Activated CD8-positive, alpha-beta memory T cell treated with anti-CD3 and anti-CD28 coated beads, Interleukin-2, amount 50 U/mL, for 1 hour (primary cell): ENCODE data around the gene CSNK1G1.

Experiments
- DNase-seq: peaks from one replicate; pipeline ENCODE4 v3.0.0-alpha.2; 2020; ENCODE audit errors: extremely low read depth

CSNK1G1 gene

DNA sequence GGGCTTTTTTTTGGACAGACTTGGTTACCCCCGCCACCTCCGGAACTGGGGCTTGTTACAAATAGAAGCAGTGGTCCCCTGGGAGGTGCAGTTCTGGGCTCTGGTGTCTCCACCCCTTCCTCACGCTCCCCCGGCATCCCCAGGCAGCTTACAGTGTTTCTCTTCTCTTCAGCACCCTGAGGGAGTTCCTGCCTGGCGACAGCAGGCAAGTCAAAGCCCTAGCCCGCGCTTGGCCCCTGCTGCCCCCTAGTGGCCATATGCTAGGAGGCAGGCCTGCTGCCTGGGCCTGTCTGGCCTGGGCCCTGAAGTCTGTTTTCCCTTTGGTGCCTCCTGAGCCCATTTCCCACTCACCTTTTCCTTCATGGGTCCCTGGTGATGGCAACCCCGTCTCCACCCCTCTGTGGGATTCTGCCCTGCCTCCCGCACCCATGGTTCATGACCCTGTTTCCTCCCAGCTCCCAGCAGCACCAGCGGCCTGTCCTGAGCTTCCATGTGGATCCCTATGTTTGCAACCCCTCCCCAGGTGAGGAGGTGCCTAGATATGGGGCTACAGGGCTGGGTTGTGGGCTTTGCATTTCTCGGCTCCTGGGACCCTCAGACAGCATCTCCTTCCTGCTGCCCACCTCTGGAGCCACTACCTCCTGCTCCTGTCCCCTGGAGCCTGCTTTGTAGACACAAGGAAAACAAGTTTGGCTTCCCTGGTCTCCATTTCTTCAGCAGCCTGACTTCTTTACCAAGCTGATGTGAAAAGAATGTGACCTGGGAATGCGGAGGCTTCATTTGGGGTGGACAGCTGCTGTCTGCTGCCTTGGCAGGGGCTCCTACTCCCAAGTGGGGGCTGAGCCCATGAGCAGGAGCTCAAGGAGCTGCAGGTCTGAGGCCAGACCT lies 202.2 kb downstream of the CSNK1G1 start:
- DNase-seq = peak; percentile 66

DNA sequence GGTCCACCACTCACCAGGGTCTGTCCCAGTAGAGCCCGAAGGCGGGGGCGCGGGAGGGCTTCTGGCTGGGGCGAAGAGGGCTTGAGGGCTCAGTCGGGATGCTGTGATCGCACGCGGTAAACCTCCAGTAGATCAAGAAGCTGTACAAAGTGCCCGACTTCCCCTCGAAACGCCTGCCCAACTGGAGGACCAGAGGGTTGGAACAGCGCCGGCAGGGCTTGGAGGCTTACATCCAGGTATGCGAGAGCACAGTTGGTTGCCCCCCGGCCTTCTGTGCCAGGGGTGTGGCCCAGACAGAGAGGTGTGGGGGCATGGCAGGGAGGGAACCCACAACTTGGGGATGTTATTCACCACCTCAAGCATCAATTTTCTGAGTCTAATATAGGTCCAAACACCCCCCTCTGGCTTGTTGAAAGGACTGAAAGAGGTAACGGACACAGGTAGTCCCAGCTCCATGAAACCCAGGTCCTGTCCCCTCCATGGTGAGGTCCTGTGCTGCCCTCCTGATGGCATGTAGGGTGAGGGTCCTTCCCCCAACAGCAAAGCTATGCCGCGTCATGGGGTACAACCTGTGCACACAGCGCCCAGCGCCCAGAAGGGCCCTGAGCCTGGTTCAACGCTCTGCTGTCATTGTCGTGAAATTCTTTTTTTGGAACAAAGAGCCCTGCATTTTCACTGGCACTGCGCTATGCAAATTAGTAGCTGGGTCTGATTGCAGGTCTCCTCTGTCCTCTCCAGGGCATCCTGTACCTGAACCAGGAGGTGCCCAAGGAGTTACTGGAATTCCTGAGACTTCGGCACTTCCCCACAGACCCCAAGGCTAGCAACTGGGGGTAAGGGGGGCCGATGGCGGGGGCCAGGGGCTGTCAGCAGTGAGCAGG lies 203.2 kb downstream of the CSNK1G1 start:
- DNase-seq = no peak

DNA sequence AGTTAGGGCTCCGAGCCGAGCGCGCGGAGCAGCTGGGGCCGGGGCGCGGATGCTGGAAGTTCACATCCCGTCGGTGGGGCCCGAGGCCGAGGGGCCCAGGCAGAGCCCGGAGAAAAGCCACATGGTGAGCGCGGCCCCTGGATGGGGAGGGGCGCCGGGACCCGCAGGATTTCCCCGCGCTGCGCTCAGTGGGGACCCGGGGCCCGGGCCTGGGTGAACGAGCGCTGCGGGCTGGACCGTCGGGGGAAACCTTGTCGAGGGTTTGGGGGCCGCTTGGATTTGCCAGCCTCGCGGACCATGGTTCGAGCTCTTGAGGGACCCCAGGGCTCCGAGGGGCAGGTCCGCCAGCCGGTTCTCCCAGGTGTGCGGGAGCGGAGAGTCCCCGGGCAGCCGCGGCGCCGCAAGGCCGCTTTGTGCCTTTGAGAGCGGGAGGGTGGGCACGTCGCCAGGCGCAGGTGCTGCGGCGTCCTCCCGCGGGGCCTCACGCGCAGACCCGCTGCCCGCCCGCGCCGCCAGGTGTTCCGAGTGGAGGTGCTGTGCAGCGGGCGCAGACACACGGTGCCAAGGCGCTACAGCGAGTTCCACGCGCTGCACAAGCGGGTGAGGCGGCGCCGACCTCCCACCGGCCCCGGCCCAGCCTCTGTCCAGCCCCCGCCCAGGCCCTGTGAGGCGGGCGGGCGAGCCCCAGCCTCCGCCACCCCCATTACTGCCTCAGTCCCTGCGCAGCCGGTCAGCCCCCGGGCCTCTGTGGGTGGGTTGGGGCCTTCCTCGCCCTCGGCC lies 204.1 kb downstream of the CSNK1G1 start, which contains the start of gene SNX22:
SNX22 (plus strand) TSS at position 5 of the 780 bp plus-strand sequence; CDS start at position 50, 45 bp downstream.
- DNase-seq = no peak

DNA sequence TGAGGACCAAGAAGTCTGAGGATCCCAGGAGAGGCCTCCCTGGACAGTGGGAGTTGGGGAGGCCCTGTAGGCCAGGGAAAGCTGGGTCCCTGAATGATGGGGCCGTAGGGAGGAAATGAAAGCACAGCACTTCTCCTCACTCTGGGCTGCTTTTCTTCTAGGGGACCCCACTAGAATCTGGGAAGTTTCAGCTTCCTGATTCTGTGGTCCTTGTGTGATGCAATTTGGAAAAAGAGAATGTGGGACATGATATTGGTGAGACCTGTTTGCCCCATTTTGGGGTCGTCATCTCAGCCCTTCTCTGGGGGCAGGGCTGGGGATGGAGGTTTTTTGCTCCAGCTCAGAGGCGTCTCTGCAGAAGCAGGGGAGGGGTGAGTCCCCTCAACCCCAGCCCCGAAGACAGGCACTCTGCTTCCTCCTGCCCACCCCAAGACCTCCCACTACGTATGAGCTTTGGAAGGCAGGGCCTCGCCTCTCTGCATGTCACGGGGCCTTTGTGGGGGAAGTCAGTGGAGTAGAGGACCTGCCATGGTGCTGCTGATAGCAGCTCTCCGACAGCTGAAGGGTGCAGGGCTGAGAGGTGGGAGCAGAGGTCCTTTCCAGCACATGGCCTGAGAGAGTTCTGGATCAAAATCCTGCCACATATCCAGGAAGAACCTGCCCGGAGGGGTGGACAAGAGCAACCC lies 205.9 kb downstream of the CSNK1G1 start:
- no peak for DNase-seq

DNA sequence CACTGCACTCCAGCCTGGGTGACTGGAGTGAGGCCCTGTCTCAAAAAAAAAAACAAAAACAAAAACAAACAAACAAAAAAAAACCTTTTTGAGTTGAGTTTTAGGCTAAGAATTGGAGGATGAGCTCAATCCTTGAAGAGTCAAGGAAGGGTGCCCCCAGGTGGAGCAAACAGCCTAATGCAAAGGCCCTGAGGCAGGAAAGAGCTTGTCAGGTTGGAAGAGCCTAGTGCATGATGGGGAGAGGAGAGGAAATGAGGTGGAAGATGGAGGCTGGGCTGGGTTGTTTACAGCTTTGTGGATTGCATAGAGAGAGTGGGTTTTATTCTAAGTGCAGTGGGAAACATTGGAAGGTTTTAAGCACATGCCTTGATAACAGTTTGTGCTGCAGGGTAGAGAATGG lies 206.5 kb downstream of the CSNK1G1 start:
- DNase-seq = no peak

DNA sequence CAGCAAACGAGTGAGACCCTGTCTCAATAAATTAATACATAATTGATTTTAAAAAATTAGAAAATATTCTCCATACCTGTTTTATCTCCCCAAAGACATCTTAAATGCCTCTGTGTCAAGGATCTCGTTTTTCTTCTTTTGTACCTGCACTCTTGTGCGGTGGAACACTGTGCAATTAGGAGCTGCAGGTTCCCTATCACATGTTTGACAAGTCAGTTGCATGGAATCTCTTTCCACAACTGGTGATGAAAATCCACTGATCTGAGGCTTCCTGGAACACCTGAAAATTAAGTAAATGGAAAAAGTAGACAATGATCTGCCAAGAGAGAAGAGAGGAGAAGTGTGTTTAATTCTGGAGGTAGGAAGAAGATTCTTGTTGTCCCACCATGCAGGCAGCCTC lies 207.4 kb downstream of the CSNK1G1 start:
- DNase-seq = no peak

DNA sequence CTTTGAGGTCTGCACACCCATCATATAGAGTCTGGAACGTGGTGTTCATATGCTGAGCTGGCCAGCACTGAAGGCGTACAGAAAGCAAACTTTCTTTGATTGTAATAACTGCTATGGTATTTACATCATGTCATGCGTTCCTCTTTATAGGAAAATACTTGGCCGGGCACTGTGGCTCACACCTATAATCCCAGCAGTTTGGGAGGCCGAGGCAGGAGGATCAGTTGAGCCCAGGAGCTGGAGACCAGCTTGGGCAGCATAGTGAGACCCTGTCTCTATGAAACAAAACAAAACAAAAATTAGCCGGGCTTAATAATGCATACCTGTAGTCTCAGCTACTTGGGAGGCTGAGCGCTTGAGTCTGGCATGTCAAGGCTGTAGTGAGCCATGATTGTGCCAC lies 207.8 kb downstream of the CSNK1G1 start:
- DNase-seq = no peak

DNA sequence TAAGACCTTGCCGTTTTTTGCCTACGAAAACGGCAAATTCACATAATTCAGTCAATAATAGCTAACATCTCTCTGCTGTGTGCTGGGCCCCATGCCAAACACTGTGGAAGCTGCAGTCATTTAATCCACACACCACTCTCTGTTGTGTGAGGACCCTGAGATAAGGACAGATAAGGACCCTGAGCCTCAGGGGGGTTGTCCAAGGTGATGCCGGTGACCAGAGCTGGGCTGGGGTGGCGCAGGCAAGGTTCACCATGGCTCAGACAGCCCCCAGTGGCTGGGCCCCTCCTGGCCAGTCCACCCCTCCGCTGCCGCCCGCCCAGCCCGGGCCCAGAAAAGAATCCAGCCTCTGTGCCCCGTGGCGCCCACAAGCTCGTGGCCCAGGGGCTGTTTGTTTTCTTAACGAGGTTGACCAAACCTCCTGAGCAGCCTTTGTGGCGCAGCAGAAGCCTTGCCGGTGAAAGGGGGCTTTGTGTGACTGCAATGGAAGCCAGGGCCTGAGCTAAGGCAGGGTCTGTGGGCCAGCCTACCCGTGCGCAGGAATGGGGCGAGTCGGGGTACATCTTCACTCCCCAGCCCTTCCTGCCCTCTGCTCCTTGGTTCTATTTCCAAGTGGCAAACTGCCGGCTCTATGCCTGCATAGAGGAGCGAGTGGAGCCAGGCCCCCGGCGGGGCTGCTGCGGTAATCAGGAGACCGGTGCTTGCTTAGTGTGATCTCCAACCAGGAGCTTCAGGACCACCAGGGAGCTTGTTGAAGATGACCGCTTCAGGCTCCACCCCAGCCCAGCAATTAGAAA lies 208.9 kb downstream of the CSNK1G1 start:
- DNase-seq = no peak

DNA sequence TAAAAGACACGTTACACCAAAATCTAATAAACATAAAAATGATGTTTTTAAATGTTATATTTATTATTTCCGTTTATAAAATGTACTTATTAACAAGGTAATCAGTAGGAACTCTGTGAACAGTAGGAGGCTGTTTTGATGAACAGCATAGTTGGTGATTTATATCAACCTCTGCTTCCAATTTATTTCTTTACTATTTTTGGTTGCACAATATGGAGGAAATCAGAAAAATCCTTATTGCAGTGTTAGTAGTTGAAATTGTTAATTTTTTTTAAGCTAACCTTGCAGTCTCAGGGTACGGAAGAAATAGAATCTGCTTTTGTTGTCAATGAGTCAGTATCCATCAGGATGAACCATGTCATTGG lies 209.5 kb downstream of the CSNK1G1 start:
- DNase-seq = no peak

DNA sequence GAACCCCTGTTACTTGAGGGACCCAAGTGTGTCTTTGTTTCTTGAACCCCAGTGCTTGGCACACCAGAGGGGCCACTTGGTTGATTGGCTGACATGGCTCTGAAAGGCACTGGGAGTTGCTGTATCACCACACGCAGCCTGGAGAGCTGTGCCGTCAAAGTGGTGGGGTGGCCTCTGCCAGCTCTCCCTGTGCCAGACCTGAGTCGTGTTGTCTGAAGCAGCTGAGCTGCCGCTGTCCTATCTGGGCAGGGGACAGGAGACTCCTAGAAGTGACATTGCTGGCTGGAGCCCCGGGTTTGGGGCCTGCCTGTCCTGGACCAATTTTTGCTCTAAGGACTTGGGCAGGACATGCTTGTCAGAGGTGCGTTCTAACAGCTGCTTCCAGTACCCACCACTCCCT lies 209.9 kb downstream of the CSNK1G1 start:
- no peak for DNase-seq

DNA sequence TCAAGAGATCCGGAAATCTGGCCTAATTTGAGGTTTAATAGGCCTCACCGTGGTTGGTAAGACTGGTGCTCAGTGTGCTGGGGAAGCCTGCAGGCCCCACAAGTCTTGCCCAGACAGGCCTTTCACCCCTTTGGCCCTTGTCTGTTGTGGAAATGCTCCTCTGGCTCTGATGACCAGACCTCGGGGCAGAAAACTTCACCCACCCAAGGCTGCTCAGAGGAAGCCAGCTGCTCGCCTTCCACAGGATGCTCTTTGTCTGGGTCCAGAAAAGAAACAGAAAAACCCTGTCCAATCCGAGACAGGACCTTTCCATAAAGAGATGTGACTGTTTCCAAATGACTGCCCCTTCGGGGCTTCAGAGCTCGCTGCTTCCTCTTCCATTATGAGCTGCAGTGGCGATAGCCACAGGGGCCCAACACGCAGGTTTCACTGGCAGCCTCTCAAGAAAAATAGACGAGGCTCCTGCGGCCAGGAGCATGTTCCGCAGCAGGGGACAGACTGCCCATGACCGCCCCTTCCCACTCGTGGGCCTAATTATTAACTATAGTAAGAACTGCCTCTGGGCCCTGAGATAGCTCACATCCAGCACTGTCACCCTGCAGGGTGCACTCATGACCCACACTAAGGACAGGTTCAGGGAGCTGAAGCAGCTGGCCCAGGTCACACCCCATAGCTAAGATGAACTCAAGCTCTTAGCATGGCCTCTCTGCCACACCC lies 211.2 kb downstream of the CSNK1G1 start:
- DNase-seq = no peak

DNA sequence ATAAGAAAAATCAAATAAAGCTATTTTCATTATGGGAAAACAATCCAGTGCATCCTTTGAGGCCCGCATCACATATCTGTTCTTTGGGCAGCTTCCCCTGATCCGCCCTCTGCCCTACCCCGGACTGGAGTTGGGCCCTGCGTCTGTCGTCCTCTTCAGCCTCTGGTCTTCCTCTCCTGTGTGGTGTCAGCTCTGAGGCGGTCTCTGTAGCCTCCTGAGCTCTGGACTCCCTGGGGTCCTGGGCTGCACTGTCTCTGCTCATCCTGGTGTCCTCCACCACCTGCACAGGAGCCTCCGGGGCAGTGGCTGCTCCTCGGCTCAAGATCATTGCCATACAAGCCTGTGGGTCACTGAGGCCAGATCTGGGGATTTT lies 211.8 kb downstream of the CSNK1G1 start:
- DNase-seq = no peak

DNA sequence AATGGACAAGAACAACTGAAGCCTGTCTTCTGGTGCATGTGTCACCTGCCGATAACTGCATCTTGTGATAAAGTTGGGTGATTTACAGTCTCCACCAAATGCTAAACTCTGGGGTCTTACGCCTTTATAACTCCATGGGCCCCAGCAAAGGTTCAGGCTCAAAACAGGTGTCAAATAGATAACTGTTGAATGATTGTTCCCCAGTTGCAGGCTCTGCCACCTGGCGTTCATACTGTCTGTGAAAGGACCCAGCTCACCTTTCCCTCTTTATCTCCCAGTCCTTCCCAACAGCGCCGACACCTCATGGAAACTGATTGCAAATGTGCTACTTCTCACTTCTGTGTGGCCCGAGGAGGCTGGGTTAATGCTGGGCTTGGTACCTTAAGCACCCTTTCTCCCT lies 212.7 kb downstream of the CSNK1G1 start:
- DNase-seq = no peak

DNA sequence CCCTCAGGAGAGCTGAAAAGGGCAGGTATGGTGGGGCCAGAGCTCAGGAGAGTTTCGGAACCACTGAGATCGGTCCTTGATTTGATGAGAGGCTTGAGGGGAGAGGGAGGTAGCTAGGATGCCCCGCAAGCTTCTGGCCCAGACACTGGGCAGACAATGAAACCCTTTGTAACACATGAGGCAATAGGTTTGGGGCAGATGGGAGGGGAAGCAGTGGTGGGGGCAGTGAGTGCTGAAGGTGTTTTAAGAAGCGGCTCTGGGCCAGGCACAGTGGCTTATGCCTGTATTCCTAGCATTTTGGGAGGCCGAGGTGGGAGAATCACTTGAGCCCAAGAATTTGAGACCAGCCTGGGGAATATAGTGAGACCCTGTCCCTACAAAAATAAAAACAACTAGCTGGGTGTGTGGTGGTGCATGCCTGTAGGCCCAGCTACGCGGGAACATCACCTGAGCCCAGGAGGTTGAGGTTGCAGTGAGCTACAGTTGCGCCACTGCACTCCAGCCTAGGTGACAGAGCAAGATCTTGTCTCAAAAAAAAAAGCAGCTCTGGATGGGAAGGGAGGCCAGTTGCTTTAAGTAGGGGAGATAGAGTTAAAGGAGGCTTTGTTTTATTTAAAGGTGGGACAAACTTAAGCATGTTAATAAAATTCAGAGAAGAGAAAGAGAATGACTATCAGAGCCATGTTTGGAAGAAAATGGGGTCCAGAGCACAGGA lies 214.0 kb downstream of the CSNK1G1 start:
- no peak for DNase-seq

DNA sequence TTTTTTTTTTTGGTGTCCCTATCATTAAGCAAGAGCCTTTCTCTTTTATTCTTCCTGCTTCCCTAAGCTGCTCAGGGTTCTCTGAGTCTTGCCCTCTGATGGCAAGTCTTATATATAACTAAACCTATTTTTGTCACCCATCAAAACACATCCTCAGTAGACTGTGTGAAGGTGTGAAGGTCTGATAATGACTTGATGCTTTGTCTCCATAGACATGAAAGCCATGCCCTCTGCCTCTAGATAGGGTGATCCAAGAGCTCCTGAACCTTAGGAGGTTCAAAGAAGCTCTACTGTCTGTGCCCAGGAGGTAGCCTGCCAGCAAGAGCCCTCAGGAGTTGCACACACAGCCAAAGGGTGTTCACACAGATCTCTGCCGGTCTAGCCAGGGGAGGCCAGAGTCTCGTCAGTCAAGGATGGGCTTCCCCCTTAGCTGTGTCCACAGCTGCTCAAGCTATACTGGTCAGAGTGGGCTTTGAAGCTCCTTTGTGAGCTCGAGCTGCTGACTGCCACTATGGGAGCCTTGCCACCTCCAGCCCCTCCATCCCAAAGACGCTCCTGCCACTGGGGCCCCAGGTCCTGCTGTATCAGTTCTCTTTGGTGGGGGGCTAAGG lies 217.5 kb downstream of the CSNK1G1 start:
- no peak for DNase-seq

DNA sequence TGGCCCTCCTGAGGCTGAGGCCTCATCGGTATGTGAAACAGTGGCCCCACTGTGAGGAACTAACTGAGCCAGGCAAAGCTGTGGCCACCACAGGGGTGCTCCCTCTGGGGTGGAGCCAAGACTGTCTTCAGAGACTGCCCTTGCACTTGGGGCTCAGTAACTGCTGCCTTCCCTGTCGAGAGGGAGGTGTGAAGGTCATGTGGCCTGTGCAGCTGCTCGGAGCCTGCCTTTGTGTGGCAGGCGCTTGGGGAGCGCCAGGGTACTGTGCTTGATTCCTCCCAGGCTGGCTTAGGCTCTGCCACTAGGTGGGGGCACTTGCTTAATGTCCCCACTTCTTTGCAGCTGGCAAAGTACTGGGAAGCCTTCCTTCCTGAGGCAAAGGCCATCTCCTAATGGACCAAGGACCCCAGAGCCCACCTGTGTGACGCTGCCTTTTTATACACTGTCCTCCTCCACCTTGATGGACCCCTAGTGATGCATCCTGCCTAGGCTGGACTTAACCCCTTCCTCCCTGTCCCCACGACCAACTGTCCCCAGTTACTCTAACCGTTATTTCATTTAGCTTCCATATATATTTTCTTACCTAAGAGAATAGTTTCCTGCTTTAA lies 218.6 kb downstream of the CSNK1G1 start:
- DNase-seq = no peak

DNA sequence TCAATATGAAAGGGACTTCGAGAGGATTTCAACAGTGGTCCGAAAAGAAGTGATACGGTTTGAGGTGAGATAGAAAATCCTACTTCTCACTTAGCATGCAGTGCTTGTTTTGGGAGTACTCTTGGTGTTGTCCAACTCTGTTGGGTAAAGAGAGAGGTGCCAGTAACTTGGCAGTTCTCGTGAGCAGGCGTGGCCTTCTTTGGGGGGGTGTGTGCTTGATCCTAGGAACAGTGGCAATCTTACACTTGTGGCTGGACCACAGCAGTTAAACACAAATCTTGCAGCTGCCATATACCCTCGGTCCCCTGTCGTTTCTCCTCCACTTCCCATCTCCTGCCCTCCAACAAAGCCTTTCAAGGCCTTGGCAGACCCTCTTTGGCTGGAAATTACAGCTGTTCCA lies 219.6 kb downstream of the CSNK1G1 start:
- DNase-seq = no peak

DNA sequence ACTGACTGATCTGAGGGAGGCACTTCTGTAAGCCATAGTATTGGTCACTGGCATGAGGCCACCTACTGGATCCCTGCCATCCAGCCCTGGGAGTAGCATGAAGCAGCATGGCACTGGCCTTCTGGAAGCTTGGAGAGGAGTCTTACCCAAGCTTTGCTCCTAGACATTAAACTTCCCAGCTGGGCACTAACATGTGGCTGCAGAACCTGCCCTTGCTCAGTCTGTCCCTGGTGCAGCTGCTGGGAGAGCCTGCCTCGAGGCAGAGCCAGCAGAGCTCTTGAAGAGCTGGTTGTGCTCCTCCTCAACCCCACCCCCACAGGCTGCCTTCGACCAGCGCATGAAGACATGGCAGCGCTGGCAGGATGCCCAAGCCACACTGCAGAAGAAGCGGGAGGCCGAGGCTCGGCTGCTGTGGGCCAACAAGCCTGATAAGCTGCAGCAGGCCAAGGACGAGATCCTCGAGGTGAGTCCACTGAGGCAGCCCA lies 221.6 kb downstream of the CSNK1G1 start:
- no peak for DNase-seq
